ENCODE results near the gene MEGF10.

DNA sequence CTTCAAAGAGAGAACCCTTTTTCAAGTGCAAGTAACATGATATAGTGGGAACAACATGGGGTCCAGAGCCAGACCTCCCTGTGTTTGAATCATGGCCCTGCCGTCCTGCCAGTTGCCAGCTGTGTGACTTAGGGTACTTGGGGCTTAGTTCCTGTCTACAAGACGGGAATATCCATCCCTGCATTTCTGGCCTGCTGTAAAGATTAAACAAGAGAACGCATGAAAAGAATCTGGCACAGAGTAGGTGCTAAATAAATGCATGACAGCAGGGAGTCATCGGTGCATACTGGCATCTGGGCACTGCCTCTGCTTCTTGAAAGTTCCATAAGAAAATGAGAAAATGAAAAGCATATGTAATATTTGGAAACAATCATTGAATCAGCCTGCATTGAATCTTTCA is 149.0 kb downstream of the MEGF10 start:
- TF ChIP-seq, protein P1, sequence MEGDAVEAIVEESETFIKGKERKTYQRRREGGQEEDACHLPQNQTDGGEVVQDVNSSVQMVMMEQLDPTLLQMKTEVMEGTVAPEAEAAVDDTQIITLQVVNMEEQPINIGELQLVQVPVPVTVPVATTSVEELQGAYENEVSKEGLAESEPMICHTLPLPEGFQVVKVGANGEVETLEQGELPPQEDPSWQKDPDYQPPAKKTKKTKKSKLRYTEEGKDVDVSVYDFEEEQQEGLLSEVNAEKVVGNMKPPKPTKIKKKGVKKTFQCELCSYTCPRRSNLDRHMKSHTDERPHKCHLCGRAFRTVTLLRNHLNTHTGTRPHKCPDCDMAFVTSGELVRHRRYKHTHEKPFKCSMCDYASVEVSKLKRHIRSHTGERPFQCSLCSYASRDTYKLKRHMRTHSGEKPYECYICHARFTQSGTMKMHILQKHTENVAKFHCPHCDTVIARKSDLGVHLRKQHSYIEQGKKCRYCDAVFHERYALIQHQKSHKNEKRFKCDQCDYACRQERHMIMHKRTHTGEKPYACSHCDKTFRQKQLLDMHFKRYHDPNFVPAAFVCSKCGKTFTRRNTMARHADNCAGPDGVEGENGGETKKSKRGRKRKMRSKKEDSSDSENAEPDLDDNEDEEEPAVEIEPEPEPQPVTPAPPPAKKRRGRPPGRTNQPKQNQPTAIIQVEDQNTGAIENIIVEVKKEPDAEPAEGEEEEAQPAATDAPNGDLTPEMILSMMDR (IDR thresholded peaks at IDR 0.05; ENCODE audit: borderline replicate concordance, extremely low read depth, low read length, poor library complexity, severe bottlenecking): no peak
- no peak for TF ChIP-seq EZH2 (IDR thresholded peaks at IDR 0.05; ENCODE audit: borderline replicate concordance, low read depth, low read length, severe bottlenecking)
